Activated CD4-positive, CD25-positive, alpha-beta regulatory T cell (primary cell): ENCODE results near the gene CYBA.

Experiments
- DNase-seq, 4 experiments: peaks; one replicate each; lab custom pipeline; 2025; lab: John Stamatoyannopoulos, UW

CYBA gene

DNA sequence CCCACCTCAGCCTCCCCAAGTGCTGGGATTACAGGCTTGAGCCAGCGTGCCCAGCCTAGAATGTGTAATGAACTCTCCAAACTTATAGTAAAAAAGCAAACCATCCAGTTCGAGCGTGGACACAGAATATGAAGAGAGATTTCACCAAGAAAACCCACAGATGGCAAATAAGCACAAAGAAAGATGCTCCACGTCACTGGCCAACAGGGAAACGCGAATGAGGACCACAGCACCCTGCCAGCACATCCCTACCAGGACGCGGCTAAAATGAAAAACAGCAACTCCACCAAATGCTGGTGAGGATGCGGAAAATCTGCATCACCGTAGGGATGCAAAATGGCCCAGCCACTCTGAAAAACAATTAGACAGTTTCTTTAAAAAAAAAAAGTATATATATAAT lies 10.6 kb upstream of the CYBA start:
- DNase-seq, result no peak

DNA sequence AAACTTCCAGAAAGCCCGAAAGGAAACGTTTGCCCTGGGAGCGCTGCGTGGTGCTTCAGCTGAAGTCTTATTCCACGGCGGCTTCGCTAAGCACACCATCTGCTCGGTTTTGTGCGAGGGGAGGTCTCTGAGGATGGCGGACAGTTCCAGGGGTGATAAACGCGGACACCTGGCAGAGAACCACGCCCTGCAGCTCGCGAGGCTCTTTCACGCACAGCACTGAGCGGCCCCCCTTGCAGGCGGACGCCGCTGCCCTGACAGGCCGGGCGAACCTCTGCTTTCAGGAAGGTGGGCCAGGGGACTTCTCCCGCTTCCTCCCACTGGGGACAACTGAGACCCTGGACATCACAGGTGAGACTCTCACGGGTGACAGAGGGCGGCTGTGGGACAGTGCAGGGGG lies 8.3 kb upstream of the CYBA start:
- DNase-seq, result no peak

DNA sequence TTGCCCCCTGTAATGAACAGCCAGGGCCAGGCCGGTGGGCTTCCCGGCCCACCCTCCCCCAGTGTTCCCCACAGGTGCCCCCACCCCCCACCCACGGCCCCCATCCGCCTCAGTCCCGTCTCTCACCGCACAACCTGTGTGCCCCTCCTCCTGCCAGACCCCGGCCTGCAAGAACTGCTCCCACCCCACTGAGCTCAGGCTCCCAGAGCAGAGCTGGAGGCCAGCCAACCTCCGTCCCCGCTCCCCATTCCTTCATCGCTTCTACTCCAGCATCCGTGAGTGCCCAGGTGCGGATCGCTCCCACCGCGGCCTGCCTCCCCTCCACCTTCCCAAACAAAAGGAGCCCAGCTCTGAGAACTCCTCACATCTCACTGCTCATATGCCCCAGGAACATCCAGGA lies 7.9 kb upstream of the CYBA start:
- DNase-seq, result no peak

DNA sequence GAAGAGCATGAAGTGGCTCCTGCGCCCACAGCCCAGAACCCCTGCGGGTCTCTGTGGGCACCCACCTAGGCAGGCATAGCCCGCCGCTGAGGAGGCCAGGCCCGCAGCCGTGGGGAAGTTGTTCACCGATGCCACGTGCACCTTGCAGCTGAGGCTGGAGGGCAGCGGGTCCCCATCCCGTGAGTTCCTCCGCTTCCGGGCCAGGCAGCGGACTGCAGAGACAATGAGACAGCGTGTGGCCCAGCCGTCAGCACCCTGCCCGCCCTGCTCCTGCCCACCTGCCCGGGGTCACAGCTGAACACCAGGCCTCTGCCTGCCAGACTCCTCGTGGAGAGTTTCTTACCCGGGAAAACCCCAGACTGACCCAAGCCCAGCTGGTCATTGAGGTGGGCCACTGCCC lies 6.5 kb upstream of the CYBA start:
- DNase-seq, result no peak

DNA sequence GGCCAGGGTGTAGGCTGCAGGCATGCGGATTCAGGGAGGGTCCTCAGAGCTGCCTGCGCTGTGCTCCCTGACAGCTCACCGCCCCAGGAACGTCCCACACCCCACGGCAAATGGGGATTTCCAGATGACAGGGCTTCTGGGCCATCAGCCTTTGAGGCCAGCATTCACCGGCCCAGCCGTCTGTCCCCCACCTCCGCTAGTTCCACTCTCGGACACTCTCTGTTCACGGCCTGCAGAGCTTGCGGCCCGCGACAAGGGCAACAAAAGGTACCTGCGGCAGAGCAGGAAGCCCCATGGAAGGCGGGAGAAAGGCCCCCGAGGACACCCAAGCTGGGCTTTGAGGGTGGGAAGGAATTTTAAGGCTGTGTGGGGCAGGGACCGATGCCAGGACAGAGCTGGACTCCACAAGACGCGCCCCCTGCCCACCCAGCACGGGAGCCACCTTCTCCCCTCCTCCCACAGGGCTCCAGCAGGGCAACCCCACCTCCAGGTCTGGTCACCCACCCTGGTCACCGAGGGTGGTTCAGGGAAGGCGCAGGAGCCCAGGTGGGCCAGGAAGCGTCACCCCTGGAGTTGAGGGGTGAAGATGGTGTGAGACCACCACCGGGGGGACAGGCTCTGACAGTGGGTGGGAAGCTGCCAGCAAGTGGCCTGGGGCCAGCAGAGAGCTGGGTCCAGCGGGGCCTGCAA lies 5.6 kb upstream of the CYBA start:
- no peak for DNase-seq

DNA sequence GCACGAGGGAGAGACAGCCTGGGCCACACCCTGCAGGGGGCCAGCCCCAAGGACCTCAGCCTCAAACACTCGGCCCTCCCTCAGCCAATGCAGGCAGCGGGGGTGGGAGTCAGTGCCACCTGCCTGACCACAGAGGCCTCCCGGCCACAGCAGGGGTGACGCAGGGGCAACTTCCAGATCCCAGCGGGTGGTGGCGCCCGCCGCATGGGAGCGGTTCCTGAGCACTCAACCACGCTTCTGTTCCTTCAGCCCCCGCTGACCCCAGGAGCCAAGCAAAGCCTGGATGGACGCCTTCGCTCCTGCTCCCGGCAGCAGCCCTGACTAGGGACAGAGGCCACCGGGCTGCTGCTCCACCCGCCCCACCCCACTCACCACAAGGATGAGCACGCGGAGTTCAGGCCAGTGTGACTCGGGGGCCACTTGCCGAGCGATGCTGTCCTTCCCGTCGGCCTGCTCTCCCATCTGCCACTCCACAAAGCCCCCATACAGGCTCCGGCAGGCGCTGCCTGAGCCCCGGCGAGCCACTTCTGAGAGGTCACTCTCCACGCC lies 5.0 kb upstream of the CYBA start:
- no peak for DNase-seq

DNA sequence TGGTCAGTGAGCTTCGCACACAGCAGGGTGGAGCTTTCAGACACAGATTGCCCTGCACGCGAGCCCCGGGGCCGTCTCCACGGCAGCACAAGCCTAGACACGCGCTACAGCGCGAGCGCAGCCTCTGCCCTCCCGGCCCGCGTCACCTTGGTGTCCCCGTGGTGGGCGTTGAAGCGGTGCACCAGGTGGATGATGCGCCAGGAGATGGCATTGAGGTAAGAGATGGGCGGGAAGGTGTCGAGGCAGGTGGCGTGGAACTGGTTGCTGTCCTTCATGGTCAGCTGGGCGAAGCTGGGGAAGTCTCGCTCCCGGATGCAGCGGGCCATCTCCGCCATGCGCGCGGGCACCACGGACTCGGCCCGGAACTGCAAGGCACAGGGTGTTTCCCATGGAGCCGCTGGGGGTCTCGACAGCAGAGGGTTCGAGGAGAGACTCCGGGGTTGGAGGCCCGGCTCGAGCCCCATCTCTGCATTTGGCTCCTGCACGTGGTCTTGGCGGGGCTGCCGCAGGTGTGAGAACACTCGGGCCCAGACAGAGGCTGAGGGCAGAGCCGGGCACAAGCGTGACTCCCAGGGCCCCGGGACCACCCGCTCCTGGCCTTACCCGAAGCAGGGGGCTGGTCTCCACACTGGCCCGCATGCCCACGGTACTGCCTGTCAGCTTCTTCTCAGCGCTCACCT lies 4.3 kb upstream of the CYBA start:
- DNase-seq, result no peak

DNA sequence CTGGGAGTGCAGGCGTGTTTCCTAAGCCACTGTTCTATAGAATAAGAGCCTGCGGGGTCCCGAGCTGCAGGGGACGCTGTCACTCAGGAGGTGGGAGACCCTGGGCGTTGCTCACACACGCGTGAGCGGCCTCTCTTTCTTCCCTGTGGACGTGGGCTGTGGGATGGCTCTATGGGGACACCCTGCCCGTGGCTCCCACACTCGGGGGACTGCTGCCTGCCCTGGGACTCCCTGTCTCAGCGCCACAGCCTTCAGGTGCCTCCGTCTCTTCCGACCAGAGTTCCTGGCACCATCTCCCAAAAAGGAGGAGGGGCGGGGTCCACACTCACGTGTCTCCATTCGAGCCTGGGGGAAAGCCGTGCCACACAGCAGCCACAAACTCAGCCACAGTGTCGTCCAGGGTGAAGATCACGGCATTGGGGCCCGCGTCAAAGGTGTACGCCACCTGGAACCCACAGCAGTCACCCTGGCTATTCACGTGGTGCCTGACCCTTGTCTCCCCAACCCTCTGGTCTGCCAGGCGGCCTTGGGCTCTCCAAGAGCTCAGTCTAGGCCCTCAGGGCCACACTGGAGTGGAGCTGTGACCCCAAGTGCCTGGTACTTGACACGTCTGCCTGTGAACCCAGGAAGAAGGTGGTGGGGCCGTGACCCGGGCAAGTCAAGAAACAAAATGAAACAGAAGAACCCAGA lies 3.7 kb upstream of the CYBA start:
- DNase-seq, result no peak

DNA sequence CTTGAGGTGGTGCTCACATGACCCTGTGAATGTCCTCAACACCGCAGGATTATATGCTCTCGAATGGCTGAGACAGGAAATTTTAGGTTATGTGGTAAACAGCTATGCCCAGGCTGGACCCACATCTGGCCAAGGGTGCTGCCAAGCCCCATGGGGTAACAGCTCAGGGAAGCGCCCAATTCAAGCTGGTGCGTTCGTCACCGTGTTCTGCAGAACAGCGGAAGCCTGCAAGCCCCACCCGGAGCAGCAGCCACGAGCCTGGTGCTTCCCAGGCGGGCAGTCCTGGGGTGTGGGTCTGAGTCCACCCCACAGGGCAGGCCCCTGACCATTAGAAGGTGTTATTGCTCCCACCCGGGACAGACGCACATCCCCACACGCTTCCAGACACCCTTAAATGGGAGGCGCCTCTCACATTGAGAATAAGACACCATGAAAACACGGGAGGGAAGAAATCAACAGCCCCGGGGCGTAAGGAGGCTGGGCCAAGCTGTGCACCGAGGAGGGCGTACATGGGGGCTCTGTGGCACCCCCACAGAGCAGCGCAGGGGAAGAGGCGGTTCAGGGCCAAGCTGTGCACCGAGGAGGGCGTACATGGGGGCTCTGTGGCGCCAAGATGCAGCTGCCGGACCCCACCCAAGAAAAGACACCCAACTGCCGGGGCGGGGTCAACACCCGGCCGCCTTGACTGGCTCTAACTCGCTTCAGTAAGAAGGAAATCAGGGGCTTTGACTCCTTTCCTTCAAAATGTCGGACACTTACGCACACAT lies 2.9 kb upstream of the CYBA start:
- no peak for DNase-seq

DNA sequence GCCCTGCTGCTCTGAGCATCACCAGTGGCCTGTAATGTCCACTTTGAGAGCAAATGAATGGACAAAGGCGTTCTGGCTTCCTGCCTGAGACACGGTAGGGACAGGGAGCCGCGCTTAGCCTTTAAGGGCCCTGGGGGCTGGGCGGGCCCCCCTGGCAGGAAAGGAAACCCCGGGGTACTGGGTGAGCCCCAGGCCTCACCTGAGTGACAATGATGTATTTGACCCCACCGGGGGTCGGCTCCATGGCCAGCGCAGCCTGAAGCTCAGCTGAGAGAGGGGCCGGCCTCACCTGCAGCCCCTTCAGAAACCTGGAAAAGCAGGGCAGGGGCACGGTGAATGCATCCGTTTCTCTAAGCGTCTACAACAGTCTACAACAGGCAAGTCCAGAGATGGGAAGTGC lies 2.2 kb upstream of the CYBA start:
- DNase-seq, result no peak

DNA sequence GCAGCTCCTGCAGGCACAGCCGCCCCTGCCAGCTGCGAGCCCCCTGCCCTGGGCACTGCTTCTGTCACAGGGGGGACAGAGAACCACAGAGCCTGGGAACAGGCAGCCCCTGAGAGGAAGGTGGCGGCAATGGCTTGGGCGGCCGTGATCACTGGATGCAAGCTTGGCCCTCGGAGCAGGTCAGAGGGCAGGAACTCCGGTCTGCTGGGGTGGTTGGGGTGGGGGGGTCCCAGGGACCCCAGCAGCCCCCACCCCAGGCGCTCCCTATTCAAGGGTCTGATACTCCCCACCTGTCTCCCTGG lies 1.9 kb upstream of the CYBA start:
- DNase-seq, result no peak

DNA sequence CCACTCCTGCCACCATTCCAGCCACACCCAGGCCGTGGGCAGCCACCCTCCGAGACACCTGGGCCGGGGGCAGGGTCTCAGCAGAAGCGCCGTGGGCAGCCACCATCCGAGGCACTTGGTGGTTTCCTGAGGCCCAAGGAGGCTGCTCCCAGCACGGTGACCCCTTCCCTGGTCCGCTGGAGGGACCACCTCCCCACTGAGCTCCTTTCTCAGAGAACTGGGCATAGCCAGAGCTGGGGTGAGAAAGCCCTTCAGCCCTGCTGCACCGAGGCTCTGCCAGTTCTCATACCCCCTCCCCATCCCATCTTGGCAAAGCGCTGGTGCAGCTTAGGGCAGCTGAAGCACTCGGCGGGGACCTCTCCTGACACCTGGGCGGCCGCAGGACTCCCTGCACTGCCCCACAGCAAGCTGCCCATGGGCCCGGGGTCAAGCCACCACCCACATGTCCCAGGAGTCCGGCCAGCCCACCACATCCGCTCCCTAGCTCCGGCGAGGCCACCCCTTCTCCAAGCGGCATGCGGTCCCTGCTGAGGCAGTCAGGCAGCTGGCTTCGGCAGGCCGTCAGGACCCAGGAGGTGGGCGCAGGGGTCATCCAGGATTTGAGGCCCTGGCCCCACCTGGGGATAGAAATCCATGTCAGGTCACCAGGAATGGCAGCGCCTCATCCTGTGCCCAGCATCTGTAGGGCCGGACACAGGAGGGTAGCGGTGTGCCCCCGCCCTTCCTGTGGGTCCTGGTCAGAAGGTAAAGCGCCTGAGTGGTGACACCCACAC lies 1.3 kb upstream of the CYBA start:
- no peak for DNase-seq

DNA sequence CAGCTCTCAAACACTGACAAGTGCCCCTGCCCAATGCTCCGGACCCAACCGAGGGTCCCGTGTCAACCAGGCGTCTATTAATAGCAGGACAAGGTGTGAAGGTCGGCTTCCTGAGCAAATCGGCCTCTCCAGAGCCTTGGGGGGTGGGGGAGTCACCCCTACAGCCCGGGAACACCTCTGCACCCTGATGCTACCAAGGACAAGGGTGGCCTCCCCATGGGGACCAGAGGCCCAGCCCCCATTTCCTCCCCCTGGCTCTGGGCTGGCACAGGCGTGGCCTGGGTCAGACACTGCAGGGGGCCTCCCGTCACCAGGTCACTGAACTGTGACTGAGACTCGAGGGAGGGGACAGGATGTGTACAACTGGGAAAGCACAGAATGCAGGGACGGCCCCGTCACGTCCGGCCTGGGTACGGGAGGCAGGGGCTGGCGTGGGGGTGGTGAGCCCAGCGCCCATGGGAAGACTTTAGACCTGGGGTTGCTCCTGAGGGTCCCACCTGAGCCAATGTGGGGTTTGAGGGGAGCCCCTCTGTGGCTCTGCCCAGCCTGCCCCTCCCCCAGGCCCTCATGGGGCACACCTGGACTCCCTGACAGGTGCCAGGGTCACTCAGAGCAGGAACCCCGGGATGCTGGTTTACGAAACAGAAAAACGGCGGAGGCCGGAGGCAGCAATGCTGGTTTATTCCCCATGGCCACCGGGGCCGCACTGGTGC lies 579 bp upstream of the CYBA start:
- DNase-seq, result peak; percentile 46 to 57 (median 50)

DNA sequence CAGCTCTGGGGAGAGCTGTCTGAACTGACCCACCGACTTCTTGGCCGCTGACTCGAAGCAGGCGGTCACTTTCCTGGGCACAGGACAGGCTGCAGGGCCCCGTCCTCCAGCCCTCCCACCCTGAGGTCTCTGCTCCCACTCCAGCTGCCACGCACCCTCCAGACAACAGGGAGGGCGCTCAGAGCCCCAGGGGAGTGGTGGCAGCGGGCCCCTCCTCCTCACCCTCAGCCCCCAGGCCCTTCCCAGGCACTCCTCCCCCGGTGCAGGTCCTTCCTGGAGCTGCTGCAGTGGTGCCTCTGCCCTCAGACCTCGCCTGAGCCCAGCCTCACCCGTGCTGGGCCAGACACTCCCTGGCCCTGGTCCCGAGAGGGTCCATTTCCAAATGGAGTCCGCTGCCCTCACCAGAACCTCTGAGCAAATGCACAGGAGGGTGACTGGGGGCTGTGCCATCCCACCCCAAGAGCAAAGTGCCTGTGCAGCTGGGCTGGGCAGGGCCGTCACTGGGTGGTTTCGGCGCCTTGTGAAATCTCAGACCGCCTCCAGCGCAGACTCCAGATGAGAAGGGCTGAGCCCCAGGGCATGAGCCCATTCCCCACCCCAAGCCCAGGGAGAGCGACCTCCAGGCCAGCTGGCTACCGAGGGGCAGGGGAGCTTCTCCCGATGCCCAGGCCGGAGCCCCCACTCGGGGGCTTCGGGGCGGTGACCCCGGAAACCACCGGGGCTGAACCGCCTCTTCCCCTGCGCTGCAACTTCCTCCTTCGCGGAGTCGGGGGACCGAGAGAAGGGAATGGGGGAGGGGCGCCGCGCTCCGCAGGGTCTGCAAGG lies 717 bp downstream of the CYBA start:
- no peak for DNase-seq

DNA sequence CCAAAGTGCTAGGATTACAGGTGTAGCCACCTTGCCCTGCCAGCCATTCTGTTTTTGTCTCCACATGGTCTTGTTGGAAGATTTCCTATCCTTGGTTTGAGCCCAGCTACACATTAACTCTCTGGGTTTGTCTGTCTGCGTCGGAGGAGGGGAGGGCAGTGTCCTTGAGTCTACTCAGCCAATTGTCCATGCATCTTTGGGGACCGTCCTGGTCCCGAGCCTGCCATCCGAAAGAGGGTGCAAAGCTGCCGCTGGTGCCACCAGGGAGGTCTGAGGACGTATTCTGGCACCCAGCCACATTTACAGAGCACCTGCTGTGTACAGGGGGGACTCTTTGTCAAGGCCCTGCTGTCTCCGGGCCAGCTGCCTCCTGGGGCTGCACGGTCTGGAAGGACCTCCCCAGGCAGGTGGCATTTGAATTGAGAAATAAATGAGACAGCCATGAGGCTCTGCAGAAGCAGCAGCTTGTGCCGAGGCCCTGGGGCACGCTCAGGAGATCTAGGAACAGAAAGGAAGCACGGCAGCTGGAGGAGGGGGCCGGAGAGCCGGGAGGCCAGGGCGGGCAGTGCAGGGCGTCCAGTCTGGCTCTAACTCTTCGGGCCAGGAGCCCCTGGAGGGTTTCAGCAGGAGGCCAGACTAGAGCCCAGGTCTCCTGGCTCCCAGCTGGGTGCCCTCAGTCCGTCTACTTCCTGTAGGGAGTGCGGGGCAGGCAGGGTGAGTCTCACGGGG lies 1.5 kb downstream of the CYBA start:
- no peak for DNase-seq

DNA sequence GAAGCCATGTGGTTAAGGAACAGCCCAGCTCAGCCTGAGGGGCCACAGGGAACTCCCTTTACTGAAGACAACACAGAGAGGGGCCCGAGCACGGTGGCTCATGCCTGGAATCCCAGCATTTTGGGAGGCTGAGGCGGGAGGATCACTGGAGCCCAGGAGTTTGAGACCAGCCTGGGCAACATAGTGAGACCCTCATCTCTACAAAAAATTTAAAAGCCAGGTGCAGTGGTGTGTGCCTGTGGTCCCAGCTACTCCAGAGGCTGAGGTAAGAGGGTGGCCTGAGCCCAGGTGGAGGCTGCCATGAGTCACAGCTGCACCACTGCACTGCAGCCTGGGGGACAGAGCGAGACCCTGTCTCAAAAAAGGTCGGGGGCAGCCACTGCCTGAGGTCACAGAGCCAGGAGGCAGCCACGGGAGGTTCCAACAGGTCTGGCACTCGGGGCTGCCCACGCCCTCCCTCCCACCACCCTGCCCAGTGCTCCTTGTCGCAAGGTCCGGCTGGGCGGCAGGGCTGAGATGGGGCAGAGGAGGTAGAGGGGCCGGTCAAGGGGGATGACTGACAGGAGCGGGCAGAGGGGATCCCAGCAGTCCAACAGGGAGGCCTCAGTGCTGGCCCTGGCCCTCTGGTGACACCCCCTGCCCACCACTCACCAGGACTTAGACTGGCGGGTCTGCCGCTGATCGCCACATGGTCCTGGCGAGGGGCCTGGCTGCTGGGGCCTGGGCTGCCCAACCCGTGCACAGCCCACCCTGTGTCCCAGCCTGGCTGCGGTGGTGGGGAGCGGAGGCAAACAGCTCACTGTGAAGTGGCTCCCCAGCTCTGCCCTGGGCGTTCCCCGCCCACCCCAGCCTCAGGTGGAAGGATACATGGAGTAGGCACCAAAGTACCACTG lies 3.4 kb downstream of the CYBA start:
- DNase-seq, result no peak

DNA sequence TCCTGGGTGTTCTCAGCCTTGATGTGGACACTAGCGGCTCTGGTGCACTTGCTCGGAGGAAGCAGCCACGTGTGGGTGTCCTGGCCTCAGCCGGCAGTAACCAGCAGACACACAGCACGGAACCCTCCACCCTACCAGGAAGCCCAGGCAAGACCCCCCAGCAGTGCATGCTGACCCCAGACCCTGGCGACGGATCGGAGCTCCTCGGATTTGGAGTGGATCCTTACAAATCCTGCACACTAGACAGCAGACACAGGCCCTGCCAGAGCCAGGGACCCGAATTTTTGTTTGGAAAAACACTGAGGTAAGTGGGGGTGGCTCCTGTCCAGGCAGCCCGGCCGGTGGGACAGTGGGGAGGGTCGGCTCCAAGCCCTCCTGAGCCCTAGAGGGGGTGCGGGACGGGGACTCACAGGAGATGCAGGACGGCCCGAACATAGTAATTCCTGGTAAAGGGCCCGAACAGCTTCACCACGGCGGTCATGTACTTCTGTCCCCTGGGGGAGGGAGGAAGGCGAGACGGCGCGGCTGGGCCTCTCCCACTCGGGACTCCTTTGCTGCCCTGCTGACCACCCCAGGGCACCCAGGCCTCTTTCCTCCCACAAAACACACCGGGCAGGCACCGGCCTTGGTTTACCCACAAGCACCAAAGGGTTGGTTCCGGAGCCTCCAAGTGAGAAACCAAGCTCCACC lies 4.4 kb downstream of the CYBA start:
- no peak for DNase-seq

DNA sequence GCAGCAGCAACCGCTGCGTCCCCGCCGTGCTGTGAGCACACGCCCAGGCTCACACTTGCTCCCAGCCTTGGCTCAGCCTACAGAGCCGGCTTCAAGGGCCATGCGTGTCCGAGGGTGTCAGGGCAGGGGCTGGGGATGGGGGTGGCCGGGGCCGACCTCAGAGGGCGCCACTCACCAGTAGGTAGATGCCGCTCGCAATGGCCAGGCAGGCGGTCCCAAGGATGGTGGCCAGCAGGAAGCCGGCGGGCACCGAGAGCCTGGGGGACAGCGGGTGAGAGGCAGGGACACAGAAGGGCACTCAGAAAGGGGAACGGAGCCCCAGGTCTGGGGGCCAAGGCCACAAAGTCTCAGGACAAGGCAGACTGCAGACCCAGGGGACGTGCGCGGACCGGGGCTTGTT lies 4.9 kb downstream of the CYBA start:
- DNase-seq, result no peak
